ENCODE results near the gene SLC38A9.

GRCh38 chr5:55591686-55592085 is 120.4 kb downstream of the SLC38A9 start:
- TF ChIP-seq CTCF (optimal IDR thresholded peaks at IDR 0.05 in 1 of 3, IDR thresholded peaks at IDR 0.05 in 1 of 3, conservative IDR thresholded peaks at IDR 0.05 in 1 of 3; ENCODE audit: extremely low read depth in 1 of 3, insufficient read depth in 2 of 3, low read length in 3 of 3) (no peak), EZH2 (IDR thresholded peaks at IDR 0.05; ENCODE audit: low read length) (no peak)

Measured in keratinocyte (primary cell).